ENCODE measurements around the gene PSMB5.

PSMB5 gene

GRCh38 chr14:23071244-23071920 lies 36.7 kb upstream of the PSMB5 start:
- no peaks in the 10 kb centered on the region for H3K9me3 ChIP-seq (ENCODE audit: low read depth, low read length)
- peak overlapping the region; percentile 83 for H3K4me3 ChIP-seq
- H3K27ac ChIP-seq, result peak overlapping the region; percentile 91
- TF ChIP-seq FOXP2 (optimal IDR thresholded peaks at IDR 0.05; ENCODE audit: control extremely low read depth, extremely low read length, insufficient read depth) (no peak), POLR2AphosphoS5 (IDR thresholded peaks at IDR 0.05; ENCODE audit: borderline replicate concordance, low read depth, low read length) (peak; percentile 95)
- no peak for DNase-seq (ENCODE audit: low read depth, low spot score)
- H3K36me3 ChIP-seq (ENCODE audit: insufficient read depth, low read length), result peaks cover 76% of the 10 kb centered on the region
- peak overlapping the region; percentile 92 for H3K9ac ChIP-seq (ENCODE audit: insufficient read length)

- H3K36me3 ChIP-seq (ENCODE audit: insufficient read depth, low read length), result peaks cover 76% of the 10 kb centered on the region
- peak overlapping the region; percentile 83 for H3K4me3 ChIP-seq
- H3K27ac ChIP-seq, result peak overlapping the region; percentile 91
- TF ChIP-seq POLR2AphosphoS5 (IDR thresholded peaks at IDR 0.05; ENCODE audit: borderline replicate concordance, low read depth, low read length) (no peak; the same call in 1 of the 2 replicates), FOXP2 (optimal IDR thresholded peaks at IDR 0.05; ENCODE audit: control extremely low read depth, extremely low read length, insufficient read depth) (no peak), EZH2 (IDR thresholded peaks at IDR 0.05) (no peak)
- DNase-seq (ENCODE audit: low read depth, low spot score), result no peak
- no peaks in the 10 kb centered on the region for H3K9me3 ChIP-seq (ENCODE audit: low read depth, low read length)
- peak overlapping the region; percentile 92 for H3K9ac ChIP-seq (ENCODE audit: insufficient read length)
These were observed 35.8 kb upstream of the PSMB5 start for GRCh38 chr14:23070262-23071129.

GRCh38 chr14:23069413-23069806 lies 34.7 kb upstream of the PSMB5 start:
- Histone ChIP-seq H3K27ac (peak overlapping the region; percentile 75), H3K9me3 (ENCODE audit: low read depth, low read length) (no peaks in the 10 kb centered on the region), H3K9ac (ENCODE audit: insufficient read length) (peak overlapping the region; percentile 54), H3K4me3 (peak overlapping the region; percentile 53), H3K36me3 (ENCODE audit: insufficient read depth, low read length) (peaks cover 76% of the 10 kb centered on the region)
- DNase-seq (ENCODE audit: low read depth, low spot score), result no peak
- no peak for TF ChIP-seq FOXP2 (optimal IDR thresholded peaks at IDR 0.05; ENCODE audit: control extremely low read depth, extremely low read length, insufficient read depth)
- no peak for TF ChIP-seq EZH2 (IDR thresholded peaks at IDR 0.05)
- no peak for TF ChIP-seq POLR2AphosphoS5 (IDR thresholded peaks at IDR 0.05; ENCODE audit: borderline replicate concordance, low read depth, low read length)

- Histone ChIP-seq H3K27ac (peak overlapping the region; percentile 75), H3K36me3 (ENCODE audit: insufficient read depth, low read length) (peaks cover 77% of the 10 kb centered on the region), H3K4me3 (peak overlapping the region; percentile 53), H3K9me3 (ENCODE audit: low read depth, low read length) (no peaks in the 10 kb centered on the region), H3K9ac (ENCODE audit: insufficient read length) (peak overlapping the region; percentile 54)
- peak; percentile 92 for DNase-seq (ENCODE audit: low read depth, low spot score)
- TF ChIP-seq FOXP2 (optimal IDR thresholded peaks at IDR 0.05; ENCODE audit: control extremely low read depth, extremely low read length, insufficient read depth) (no peak), POLR2AphosphoS5 (IDR thresholded peaks at IDR 0.05; ENCODE audit: borderline replicate concordance, low read depth, low read length) (peak; percentile 52), EZH2 (IDR thresholded peaks at IDR 0.05) (no peak)
These were observed 34.2 kb upstream of the PSMB5 start for GRCh38 chr14:23068789-23069412.

GRCh38 chr14:23067847-23068788 lies 33.4 kb upstream of the PSMB5 start:
- H3K27ac ChIP-seq, result no peak overlapping the region
- no peak overlapping the region for H3K4me3 ChIP-seq
- TF ChIP-seq POLR2AphosphoS5 (IDR thresholded peaks at IDR 0.05; ENCODE audit: borderline replicate concordance, low read depth, low read length), result no peak
- TF ChIP-seq FOXP2 (optimal IDR thresholded peaks at IDR 0.05; ENCODE audit: control extremely low read depth, extremely low read length, insufficient read depth), result no peak
- TF ChIP-seq EZH2 (IDR thresholded peaks at IDR 0.05), result no peak

GRCh38 chr14:23066855-23067744 lies 32.4 kb upstream of the PSMB5 start:
- Histone ChIP-seq H3K4me3 (no peak overlapping the region), H3K9ac (ENCODE audit: insufficient read length) (no peak overlapping the region), H3K9me3 (ENCODE audit: low read depth, low read length) (no peaks in the 10 kb centered on the region), H3K27ac (0 out of 2 replicates have a peak overlapping the region, but pooled peaks have one; percentile 38), H3K36me3 (ENCODE audit: insufficient read depth, low read length) (peaks cover 78% of the 10 kb centered on the region)
- no peak for DNase-seq (ENCODE audit: low read depth, low spot score)
- TF ChIP-seq FOXP2 (optimal IDR thresholded peaks at IDR 0.05; ENCODE audit: control extremely low read depth, extremely low read length, insufficient read depth) (no peak), EZH2 (IDR thresholded peaks at IDR 0.05) (no peak)

More at GRCh38 chr14:23067847-23068788, 33.4 kb upstream of the PSMB5 start:
- no peaks in the 10 kb centered on the region for H3K9me3 ChIP-seq (ENCODE audit: low read depth, low read length)
- peaks cover 78% of the 10 kb centered on the region for H3K36me3 ChIP-seq (ENCODE audit: insufficient read depth, low read length)
- no peak overlapping the region for H3K9ac ChIP-seq (ENCODE audit: insufficient read length)
- no peak for DNase-seq (ENCODE audit: low read depth, low spot score)

- Histone ChIP-seq H3K4me3 (no peak overlapping the region), H3K36me3 (ENCODE audit: insufficient read depth, low read length) (peaks cover 79% of the 10 kb centered on the region), H3K9ac (ENCODE audit: insufficient read length) (no peak overlapping the region), H3K9me3 (ENCODE audit: low read depth, low read length) (no peaks in the 10 kb centered on the region), H3K27ac (0 out of 2 replicates have a peak overlapping the region, but pooled peaks have one; percentile 38)
- DNase-seq (ENCODE audit: low read depth, low spot score), result no peak
- no peak for TF ChIP-seq EZH2 (IDR thresholded peaks at IDR 0.05)
- no peak for TF ChIP-seq POLR2AphosphoS5 (IDR thresholded peaks at IDR 0.05; ENCODE audit: borderline replicate concordance, low read depth, low read length)
- TF ChIP-seq FOXP2 (optimal IDR thresholded peaks at IDR 0.05; ENCODE audit: control extremely low read depth, extremely low read length, insufficient read depth), result no peak
These were observed 31.7 kb upstream of the PSMB5 start for GRCh38 chr14:23066368-23066767.
